B cell (primary cell): Measurements from ENCODE around the gene TNFAIP8L1.

ENCODE experiments used
- CTCF ChIP-seq: fragments of 200-600 bp; IDR thresholded peaks from one replicate; pipeline ENCODE4 v1.8.0; 2022; ENCODE audit warnings: antibody characterized with exemption, mild to moderate bottlenecking
- EZH2 ChIP-seq: IDR thresholded peaks from 2 replicates; pipeline ENCODE4 v1.6.1; 2012; ENCODE audit warnings: borderline replicate concordance, low read depth, mild to moderate bottlenecking, moderate library complexity, low read length; ENCODE audit not compliant: insufficient read depth, poor library complexity, severe bottlenecking

- TF ChIP-seq CTCF (peak; percentile 95), EZH2 (no peak)
These were observed 3.1 kb upstream of the TNFAIP8L1 start for GRCh38 chr19:4636151-4636717.
